ENCODE results near the gene SH3BGRL2.

- TF ChIP-seq CTCF (conservative IDR thresholded peaks at IDR 0.05; ENCODE audit: low read length) (no peak), EZH2phosphoT487 (IDR thresholded peaks at IDR 0.05; ENCODE audit: borderline replicate concordance, low read depth, low read length) (no peak)
Measured at GRCh38 chr6:79599725-79600259, 31.3 kb upstream of the SH3BGRL2 start.

Data from OCI-LY7 (cell line).